Right lung (tissue), 5 donors: Measurements from ENCODE around the gene ZNF419. TPM values are rescaled to one million over a fixed set of nuclear protein-coding genes. Genes with fewer than 3 reads are reported as not detected.

Experiments used
- DNase-seq, 2 donors: peaks; one replicate each; pipeline ENCODE4 v3.0.0-alpha.2; 2013
- polyA plus RNA-seq, 5 donors: library from polyadenylated mRNA; unstranded; fragments of 120-200 nt; gene quantifications; one replicate each; pipeline versions ENCODE4 v1.2.1 to v1.2.3, GENCODE V29; 2013; ENCODE audit warnings: inconsistent platforms in 1 of 5, low replicate concordance in 1 of 5; ENCODE audit not compliant: insufficient read length in 5 of 5, insufficient read depth in 1 of 5

Gene ZNF419
- polyA plus RNA-seq, 5 donors = 19.5 to 32.5 (median 22.7) TPM

GRCh38 chr19:57527136-57527881 is 39.8 kb downstream of the ZNF419 start, which contains the start of gene ZNF549:
TSS of gene ZNF549 (plus strand) at chr19:57527356. CDS start at chr19:57527574, 218 bp downstream.
- peak; percentile 87 to 88 for DNase-seq

GRCh38 chr19:57537953-57538547 is 50.5 kb downstream of the ZNF419 start:
- no peak for DNase-seq

Other genes with a start within 250 kb of the ZNF419 start
- 1 to 10 TPM; 3.8 to 7.6 (median 6.5) TPM for gene ZNF805, start 247.1 kb upstream of the ZNF419 start, polyA plus RNA-seq
- gene ZNF460, start 207.3 kb upstream of the ZNF419 start, polyA plus RNA-seq = 1 to 10 TPM; 1.8 to 5.5 (median 3.8) TPM
- gene ZNF543, start 167.3 kb upstream of the ZNF419 start, polyA plus RNA-seq = 10 to 100 TPM in 3 of 5 donors, 1 to 10 TPM in 2; 7.2 to 11.6 (median 10.1) TPM
- gene ZNF304, start 136.5 kb upstream of the ZNF419 start, polyA plus RNA-seq = 10 to 100 TPM; 12.5 to 21.0 (median 17.1) TPM
- gene TRAPPC2B, start 124.2 kb upstream of the ZNF419 start, polyA plus RNA-seq = 10 to 100 TPM; 12.4 to 17.2 (median 14.5) TPM
- gene ZNF547, start 124.2 kb upstream of the ZNF419 start, polyA plus RNA-seq = 10 to 100 TPM in 1 of 5 donors, 1 to 10 TPM in 4; 5.2 to 10.1 (median 6.6) TPM
- 10 to 100 TPM; 25.4 to 49.6 (median 37.1) TPM for gene ZNF548, start 97.9 kb upstream of the ZNF419 start, polyA plus RNA-seq
- gene ZNF17, start 76.6 kb upstream of the ZNF419 start, polyA plus RNA-seq = 10 to 100 TPM in 4 of 5 donors, 1 to 10 TPM in 1; 9.1 to 17.1 (median 15.8) TPM
- 10 to 100 TPM in 4 of 5 donors, 1 to 10 TPM in 1; 8.7 to 13.1 (median 11.9) TPM for gene ZNF749, start 52.4 kb upstream of the ZNF419 start, polyA plus RNA-seq
- gene VN1R1, start 30.6 kb upstream of the ZNF419 start, polyA plus RNA-seq = 1 to 10 TPM; 2.3 to 5.4 (median 4.5) TPM
- gene ZNF772, start 10.2 kb upstream of the ZNF419 start, polyA plus RNA-seq = 10 to 100 TPM in 4 of 5 donors, 1 to 10 TPM in 1; 8.4 to 22.1 (median 19.2) TPM
- 10 to 100 TPM; 12.1 to 17.5 (median 16.5) TPM for gene ZNF773, start 12.2 kb downstream of the ZNF419 start, polyA plus RNA-seq
- gene ZNF549, start 39.6 kb downstream of the ZNF419 start, polyA plus RNA-seq = 10 to 100 TPM; 15.0 to 21.2 (median 20.1) TPM
- 10 to 100 TPM; 16.2 to 31.2 (median 23.6) TPM for gene ZNF550, start 72.1 kb downstream of the ZNF419 start, polyA plus RNA-seq
- gene ZNF416, start 91.2 kb downstream of the ZNF419 start, polyA plus RNA-seq = 1 to 10 TPM; 6.6 to 9.3 (median 8.2) TPM
- gene ZIK1, start 96.4 kb downstream of the ZNF419 start, polyA plus RNA-seq = 10 to 100 TPM; 11.4 to 23.8 (median 17.6) TPM
- gene ZNF530, start 112.1 kb downstream of the ZNF419 start, polyA plus RNA-seq = 1 to 10 TPM; 4.8 to 7.7 (median 6.0) TPM
- 10 to 100 TPM; 21.3 to 28.9 (median 26.7) TPM for gene ZNF134, start 126.5 kb downstream of the ZNF419 start, polyA plus RNA-seq
- 10 to 100 TPM; 31.0 to 45.4 (median 42.8) TPM for gene ZNF211, start 145.4 kb downstream of the ZNF419 start, polyA plus RNA-seq
- gene ZSCAN4, start 181.2 kb downstream of the ZNF419 start, polyA plus RNA-seq = under 1 TPM; 0.13 to 0.18 (median 0.15) TPM
- 10 to 100 TPM; 12.9 to 22.0 (median 18.7) TPM for gene ZNF551, start 194.2 kb downstream of the ZNF419 start, polyA plus RNA-seq
- gene ZNF154, start 221.5 kb downstream of the ZNF419 start, polyA plus RNA-seq = 10 to 100 TPM; 27.8 to 50.7 (median 41.1) TPM
- gene ZNF671, start 239.9 kb downstream of the ZNF419 start, polyA plus RNA-seq = 10 to 100 TPM; 17.5 to 25.8 (median 25.1) TPM